Endothelial cell of hepatic sinusoid (primary cell): ENCODE measurements around the gene PLIN5.
"Not testable (repeated sequence)": the region's sequence is repeated elsewhere in the genome, so short reads cannot be mapped to it uniquely, and the experiment has no call there.

Experiments
- in situ Hi-C: cut with HindIII; loops from 2 replicates; pipeline ENCODE4 v1.10.0; 2017; ENCODE audit warnings: low sequenced_read_pairs

Gene PLIN5

GRCh38 chr19:4570402-4570801 lies 35.4 kb upstream of the PLIN5 start:
- in situ Hi-C loops = no loop called here

GRCh38 chr19:4568886-4569285 lies 33.9 kb upstream of the PLIN5 start:
- in situ Hi-C loops = no loop called here

GRCh38 chr19:4567584-4568071 lies 32.6 kb upstream of the PLIN5 start:
- in situ Hi-C loops = no loop called here

GRCh38 chr19:4566402-4567051 lies 31.5 kb upstream of the PLIN5 start:
- in situ Hi-C loops = no loop called here

GRCh38 chr19:4563562-4563961 lies 28.5 kb upstream of the PLIN5 start:
- in situ Hi-C loops = not testable (repeated sequence)

GRCh38 chr19:4562085-4562484 lies 27.1 kb upstream of the PLIN5 start:
- in situ Hi-C loops = not testable (repeated sequence)

- in situ Hi-C loops = no loop called here
These were observed 24.5 kb upstream of the PLIN5 start, which contains the start of gene SEMA6B for GRCh38 chr19:4559569-4559968. SEMA6B (minus strand) TSS chr19:4559684; CDS start chr19:4558457, 1,227 bp downstream.

- in situ Hi-C loops = no loop called here
These were observed 23.2 kb upstream of the PLIN5 start for GRCh38 chr19:4557971-4558941.

- in situ Hi-C loops = no loop called here
These were observed 22.3 kb upstream of the PLIN5 start for GRCh38 chr19:4557144-4557970.

- in situ Hi-C loops = no loop called here
These were observed 21.6 kb upstream of the PLIN5 start for GRCh38 chr19:4556597-4557127.

- in situ Hi-C loops = no loop called here
These were observed 20.9 kb upstream of the PLIN5 start for GRCh38 chr19:4555657-4556561.

- in situ Hi-C loops = no loop called here
These were observed 19.7 kb upstream of the PLIN5 start for GRCh38 chr19:4554717-4555116.

- in situ Hi-C loops = no loop called here
These were observed 18.8 kb upstream of the PLIN5 start for GRCh38 chr19:4553775-4554174.

GRCh38 chr19:4553092-4553695 lies 18.2 kb upstream of the PLIN5 start:
- in situ Hi-C loops = no loop called here

- in situ Hi-C loops = no loop called here
These were observed 17.4 kb upstream of the PLIN5 start for GRCh38 chr19:4552525-4552819.

- in situ Hi-C loops = no loop called here
These were observed 15.5 kb upstream of the PLIN5 start for GRCh38 chr19:4550479-4551050.

- in situ Hi-C loops = no loop called here
These were observed 15.0 kb upstream of the PLIN5 start for GRCh38 chr19:4550018-4550417.

- in situ Hi-C loops = no loop called here
These were observed 13.2 kb upstream of the PLIN5 start for GRCh38 chr19:4548238-4548584.
